NCI-H2196 treated with DMSO at 0.1 percent for 48 hours (cell line): Measurements from ENCODE around the gene CETN1.

Experiments
- DNase-seq: peaks from one replicate; lab custom pipeline; 2025; ENCODE audit not compliant: unreplicated experiment; lab: John Stamatoyannopoulos, UW

Gene CETN1

GRCh38 chr18:580154-580553 is at the start of gene CETN1:
TSS of gene CETN1 (plus strand) at chr18:580380. CDS start at chr18:580409, 29 bp downstream.
- DNase-seq: no peak

DNA sequence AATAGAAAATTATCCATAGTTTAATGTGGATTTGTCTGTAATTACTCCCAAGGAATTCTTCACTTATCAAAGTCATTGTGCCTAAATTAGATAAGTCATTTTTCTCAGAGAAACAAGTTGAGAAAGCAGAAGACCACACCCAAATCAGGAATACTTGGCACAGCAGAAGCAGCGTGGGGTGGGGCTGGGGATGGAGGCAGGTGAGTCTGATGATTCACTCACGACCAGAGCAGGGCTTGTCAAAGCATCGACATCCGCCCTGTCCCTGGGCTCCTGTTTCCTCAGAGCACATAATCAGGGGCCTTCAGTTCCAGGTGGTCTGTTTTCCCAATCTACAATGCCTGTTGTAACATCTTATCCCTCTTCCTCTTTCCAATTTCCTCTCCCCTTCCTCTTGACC is 48.2 kb upstream of the CETN1 start:
- no peak for DNase-seq

GRCh38 chr18:532632-533031 is 47.5 kb upstream of the CETN1 start:
- no peak for DNase-seq

- DNase-seq: no peak
Measured at GRCh38 chr18:533995-534601, 46.1 kb upstream of the CETN1 start.

DNA sequence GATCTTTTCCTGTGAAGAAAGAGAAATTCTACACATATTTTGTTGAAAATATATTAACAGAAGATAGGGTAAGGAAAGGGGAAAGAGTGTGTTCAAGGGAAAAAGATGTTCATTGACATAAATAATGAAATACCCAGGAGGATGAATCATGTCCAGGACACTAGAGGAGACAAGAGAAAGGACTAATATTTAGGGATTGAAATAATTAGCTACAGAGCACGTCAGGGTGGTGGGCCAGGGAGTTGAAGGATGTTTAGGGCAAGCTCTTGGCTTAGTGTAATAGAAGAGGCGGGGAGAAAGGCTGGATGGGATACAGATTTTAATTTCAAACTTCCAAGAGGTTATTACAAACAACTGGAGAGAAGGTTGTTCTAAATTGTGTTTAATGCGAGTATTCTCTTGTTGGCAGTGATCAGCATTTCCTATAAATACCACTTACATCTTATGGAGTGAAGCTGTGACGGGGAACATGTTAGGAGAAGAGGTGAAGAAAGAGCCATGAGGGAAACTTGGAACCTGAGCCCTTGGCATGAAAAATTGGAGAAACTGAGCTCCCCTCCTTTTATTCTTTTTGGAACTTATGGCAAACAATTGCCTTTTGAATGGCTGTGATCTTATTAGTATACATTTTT is 36.6 kb upstream of the CETN1 start:
- no peak for DNase-seq

GRCh38 chr18:549967-550366 is 30.2 kb upstream of the CETN1 start:
- no peak for DNase-seq

DNA sequence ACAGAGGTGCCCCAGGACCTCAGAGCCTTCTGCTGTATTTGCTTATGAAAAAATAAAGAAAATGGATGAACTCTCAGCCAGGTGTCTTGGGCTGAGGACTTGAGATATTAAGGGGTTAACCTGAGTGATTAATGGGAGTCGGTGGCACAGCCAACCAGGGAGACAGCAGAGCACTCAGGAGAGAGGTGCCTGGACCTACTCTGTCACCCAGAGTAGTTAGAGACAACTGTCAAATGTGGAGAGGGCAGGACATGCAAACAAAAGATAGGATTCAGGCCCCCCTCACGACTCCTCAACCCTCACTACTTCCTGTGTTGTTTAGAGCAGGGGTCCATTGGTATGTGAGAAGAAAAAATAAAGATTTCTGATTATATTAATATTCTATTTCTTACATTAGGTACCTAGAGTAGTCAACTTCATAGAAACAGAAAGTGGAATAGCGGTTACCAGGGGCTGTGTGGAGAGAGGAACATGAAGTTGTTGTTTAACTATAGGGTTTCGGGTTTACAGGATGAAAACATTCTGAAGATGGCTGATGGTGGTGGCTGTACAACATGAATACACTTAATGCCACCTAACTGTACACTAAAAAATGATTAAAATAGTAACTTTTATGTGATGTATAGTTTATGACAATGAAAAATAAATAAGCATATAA is 28.6 kb upstream of the CETN1 start:
- no peak for DNase-seq

- DNase-seq: no peak
Measured at GRCh38 chr18:555705-556457, 24.3 kb upstream of the CETN1 start.

DNA sequence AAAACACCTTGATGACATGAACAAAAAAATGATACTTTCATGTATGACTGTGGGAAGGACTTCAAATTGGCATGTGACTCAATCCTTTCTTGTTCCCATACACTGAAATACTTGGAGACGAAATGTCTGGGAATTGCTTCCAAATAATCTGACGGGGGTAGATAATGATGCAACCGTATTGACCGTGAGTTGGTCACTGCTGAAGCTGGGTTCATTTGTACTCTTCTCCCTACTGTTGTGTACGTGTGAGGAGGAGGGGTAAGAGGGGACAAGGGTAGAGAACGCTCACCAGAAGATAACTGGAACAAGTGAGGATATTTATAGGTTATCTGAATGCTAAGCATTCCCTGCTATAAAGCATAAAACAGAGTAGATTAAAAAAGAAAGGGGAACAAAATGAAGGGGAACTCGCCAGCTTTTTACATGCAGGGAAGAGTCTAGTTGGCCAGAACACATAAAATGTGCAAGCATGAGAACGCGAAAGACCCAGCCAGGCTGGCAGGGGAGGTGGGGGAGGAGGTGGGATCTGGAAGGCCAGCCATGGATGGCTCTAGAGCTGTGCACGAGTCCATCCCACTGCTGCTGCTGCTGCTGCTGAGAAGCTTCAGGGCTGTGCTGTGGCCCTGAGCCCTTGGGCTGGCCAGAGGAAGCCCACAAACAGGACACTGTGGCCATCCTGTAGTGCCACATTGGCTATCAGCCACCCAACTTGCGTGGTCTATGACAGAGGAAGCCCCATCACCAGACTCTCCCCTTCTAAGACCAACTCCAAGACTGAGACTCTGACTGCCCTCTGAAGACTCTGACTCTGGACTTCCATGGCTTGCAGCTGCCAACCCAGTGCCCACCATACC is 15.2 kb upstream of the CETN1 start:
- no peak for DNase-seq

GRCh38 chr18:565562-566061 is 14.6 kb upstream of the CETN1 start:
- no peak for DNase-seq

DNA sequence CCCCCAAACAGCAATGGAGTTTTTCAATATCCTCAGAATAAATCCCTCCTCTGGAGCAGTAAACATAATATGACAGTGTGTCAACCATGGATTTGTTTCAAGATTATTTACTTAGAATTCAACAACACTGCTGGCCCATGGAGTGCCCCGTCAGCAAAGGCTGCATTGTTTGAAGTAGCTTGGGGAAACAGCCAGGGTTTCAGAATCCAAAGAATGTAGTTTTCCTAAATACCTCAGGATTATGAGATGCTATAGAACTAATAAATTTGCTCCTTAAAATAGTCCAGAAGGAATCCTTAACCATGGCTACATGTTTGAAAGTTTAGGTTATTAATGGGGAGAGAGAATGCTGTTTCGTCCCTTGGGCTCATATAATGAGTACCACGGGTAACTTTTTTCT is 13.1 kb upstream of the CETN1 start:
- no peak for DNase-seq

GRCh38 chr18:568731-569130 is 11.4 kb upstream of the CETN1 start:
- no peak for DNase-seq

GRCh38 chr18:570256-570655 is 9.9 kb upstream of the CETN1 start:
- DNase-seq: no peak

DNA sequence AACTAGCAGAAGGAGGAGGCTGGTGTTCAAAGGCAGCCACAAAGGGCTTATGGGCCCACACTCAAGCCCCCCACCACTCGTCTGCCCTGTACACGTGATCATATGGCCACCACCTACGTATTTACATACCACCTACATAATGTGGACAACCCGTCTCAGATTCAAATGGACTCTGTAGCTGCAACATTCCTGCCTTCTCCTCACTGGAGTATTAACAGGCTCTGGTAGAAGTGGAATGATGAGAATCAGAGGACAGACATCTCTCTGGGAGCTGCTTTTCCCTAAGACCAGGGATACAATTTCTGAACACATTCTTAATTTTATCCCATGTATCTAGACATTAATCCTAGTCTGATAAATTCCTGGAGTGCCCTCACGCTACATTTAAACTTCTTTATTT is 9.5 kb upstream of the CETN1 start:
- no peak for DNase-seq

DNA sequence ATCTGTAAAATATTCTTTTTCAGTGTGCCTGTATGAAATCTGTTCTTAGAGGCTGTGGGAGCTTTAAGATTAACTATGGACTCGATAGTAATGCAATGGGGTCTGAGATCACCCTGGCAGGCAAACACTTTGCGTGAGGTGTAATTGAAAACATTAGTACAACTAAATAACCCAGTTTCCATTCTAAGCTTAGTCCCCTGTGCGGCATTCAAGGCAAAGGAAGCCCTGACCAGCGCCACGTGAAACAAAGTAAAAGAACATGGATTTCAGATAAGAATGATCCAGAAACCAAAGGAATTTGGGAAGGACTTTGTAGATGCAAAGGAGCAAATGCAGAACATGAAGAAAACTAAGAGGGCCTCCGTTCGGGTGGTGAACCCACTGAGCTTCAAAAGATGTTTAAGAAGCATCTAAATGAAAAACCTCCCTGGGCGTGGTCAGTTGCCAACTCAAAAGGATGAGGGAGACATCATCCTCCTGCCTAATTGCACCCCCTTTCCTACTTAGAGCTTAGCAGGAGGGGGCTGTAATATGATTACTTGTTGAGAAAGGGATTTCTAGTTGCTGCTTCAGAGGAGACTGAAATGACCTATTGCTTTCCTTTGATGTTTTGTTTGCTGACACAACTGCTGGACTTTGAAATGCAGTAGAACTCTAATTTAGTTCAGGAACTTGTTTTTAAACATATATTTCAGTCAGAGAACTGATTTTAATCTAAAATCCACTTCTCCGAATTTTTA is 7.9 kb upstream of the CETN1 start:
- DNase-seq: no peak

DNA sequence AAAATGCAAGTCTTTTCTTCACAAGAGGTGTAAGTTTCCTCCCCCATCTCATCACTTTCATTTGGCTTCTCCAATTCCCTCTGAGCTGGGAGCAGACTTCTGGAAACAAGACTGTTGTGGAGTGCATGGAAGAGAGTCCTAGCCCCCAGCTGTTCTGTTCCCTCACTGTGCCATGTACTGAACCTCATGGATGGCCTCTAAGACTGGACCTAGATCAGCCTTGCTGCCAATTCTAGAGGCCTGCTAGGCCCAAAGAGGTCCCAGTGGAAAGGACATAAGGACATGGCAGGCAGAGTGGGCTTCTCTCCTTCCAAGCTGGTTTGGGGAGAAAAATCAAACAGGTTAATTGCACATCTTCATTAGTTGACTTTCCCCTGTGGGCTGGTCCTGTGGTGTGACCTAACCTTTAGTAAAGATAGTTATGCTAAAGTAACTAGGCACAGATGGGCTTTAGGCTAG is 7.3 kb upstream of the CETN1 start:
- no peak for DNase-seq

DNA sequence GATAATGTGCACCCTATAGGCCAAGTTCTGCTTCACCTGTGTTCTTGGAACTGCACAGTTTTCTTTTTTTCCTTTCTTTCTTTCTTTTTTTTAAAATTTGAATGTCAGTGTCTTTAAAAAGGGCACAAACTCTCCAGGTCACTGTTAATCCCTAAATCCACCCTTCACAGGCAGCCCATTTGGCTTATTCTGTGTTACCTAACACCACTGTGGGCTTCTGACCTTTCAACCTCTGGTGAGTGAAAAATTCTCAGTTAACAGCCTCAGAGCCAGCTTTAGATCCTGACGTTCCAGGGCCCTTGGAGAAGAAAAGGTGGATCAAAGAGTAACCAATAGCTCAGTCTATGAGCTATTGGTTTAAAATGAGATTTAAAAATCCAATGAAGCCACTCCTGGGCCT is 6.8 kb upstream of the CETN1 start:
- DNase-seq: no peak

DNA sequence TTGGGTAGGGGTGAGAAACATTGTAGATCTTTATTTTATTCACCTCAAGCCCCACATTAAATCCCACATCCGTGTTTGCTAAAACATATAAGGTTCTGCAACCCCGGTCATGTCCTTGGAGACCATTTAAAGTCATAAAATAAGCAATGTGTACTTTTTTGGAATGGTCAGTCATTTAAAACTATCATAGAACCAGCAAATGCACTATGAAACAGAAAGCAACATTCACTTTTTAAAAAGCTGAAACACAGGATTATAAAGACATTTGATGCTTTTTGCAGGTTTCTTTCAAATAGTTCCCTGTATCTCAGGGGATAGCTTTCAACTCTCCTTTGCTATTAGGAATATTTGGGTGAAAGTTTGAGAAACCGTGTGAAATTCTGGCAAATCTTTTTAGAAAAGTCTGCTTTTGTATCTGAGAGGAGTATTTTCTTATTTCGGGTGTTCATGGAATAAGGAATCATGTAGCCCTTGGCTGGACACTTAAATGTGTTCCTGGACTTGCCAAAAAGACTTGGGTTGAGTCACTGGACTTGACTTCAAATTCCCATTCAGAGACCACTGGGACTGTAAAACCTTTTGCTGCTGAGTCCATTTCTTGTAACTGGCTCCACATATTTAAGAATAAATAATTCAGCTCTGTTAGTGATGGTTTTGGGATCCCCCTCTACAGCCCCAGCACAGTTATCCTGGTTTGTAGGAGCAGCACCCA is 5.9 kb upstream of the CETN1 start:
- DNase-seq: no peak

GRCh38 chr18:574865-575645 is 5.1 kb upstream of the CETN1 start:
- no peak for DNase-seq
